ENCODE measurements around the gene ZNF385C. TPM values are rescaled to one million over a fixed set of nuclear protein-coding genes. Genes with fewer than 3 reads are reported as not detected.

The ZNF385C gene
- total and polyA plus RNA-seq, 12 donors = 0.07 to 0.16 (median 0.11) TPM; not detected in 6

DNA sequence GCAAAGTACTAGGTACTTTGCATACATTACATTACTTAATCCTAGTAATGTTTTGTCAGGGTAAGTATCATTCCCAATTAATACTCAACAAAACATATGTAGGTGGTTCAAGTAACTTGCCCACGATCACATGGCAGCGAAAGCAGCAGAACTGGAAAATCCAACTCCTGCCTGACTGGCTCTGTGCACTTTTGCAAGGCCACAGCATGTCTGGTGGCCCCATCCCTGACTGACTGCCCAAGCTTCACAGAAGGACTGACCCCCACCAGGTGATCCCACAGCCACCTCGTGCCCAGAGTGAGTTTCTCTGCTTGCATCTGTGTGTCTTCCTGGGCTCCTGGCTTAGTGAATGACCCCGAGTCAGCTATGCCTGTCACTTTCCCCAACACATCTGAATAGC is 120.3 kb downstream of the ZNF385C start:
- no peak for DNase-seq
- TF ChIP-seq, protein P1, sequence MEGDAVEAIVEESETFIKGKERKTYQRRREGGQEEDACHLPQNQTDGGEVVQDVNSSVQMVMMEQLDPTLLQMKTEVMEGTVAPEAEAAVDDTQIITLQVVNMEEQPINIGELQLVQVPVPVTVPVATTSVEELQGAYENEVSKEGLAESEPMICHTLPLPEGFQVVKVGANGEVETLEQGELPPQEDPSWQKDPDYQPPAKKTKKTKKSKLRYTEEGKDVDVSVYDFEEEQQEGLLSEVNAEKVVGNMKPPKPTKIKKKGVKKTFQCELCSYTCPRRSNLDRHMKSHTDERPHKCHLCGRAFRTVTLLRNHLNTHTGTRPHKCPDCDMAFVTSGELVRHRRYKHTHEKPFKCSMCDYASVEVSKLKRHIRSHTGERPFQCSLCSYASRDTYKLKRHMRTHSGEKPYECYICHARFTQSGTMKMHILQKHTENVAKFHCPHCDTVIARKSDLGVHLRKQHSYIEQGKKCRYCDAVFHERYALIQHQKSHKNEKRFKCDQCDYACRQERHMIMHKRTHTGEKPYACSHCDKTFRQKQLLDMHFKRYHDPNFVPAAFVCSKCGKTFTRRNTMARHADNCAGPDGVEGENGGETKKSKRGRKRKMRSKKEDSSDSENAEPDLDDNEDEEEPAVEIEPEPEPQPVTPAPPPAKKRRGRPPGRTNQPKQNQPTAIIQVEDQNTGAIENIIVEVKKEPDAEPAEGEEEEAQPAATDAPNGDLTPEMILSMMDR (IDR thresholded peaks at IDR 0.05) = no peak
- no peak for TF ChIP-seq POLR2A (IDR thresholded peaks at IDR 0.05)
- Histone ChIP-seq H3K9me3 (replicated peaks in 1 of 3) (no peaks in the 10 kb centered on the region), H3K27me3 (no peaks in the 10 kb centered on the region), H3K4me1 (replicated peaks in 1 of 2) (peaks cover 8 to 34% of the 10 kb centered on the region in 2 donors), H3K4me3 (no peak overlapping the region), H3K27ac (peak overlapping the region in 1 of 5 donors; percentile 10), H3K36me3 (replicated peaks in 1 of 2) (peaks cover 0 to 83% of the 10 kb centered on the region in 2 donors)
- intact Hi-C loops (cut with DNase I) = no loop called here
- WGBS, 4 donors = 81 to 90% (median 88%) methylated on average over 4 of the region's 4 CpGs

DNA sequence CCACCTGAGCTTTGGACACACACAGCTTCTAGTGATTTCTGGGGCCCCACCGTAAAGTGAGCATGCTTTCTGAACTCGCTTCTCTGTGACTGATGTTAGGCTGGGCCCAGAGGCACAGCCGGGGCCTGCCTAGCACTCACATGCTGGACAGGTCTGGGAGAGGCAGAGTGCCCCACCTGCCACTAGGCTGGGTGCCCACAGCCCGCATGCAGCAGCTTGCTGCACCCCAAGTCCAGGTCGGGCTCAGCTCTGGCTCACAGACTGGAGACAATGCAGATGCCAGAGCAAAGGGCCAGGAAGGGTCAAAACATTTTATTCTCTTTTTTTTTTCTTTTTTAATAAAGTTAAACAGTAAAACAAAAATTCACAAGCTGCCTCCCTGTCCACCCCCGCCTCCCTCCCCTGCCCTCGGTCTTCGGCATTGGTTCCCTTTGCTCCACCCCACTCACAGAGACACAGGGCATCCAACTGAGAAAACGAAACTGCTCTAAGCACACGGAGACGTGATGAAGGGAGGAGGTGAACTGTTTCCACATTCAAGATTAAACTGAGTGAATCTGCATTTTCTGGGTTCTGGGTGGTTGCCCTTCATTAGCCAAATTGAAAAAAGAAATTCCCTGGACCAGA is 122.0 kb downstream of the ZNF385C start:
- peak in 5 of 7 donors; percentile 36 to 68 (median 55) for DNase-seq
- peaks cover 11 to 44% of the 10 kb centered on the region in 2 donors for H3K4me1 ChIP-seq (replicated peaks in 1 of 2)

More for the DNA sequence above, 122.0 kb downstream of the ZNF385C start:
- intact Hi-C loops (cut with DNase I) = no loop called here
- Histone ChIP-seq H3K9me3 (replicated peaks in 1 of 3) (no peaks in the 10 kb centered on the region), H3K27me3 (no peaks in the 10 kb centered on the region), H3K4me3 (no peak overlapping the region), H3K36me3 (replicated peaks in 1 of 2) (peaks cover 0 to 91% of the 10 kb centered on the region in 2 donors), H3K27ac (peak overlapping the region; percentile 8 to 80 (median 48))
- WGBS, 4 donors = 49 to 67% (median 53%) methylated on average over 10 to 11 of the region's 11 CpGs
- TF ChIP-seq POLR2A (IDR thresholded peaks at IDR 0.05) = peak in 1 of 2 donors; percentile 38
- TF ChIP-seq, protein P1 (IDR thresholded peaks at IDR 0.05) = no peak

Other genes starting within 250 kb of the ZNF385C start
- gene KLHL11, start 233.1 kb downstream of the ZNF385C start, total RNA-seq = 10 to 100 TPM; 14.7 to 42.9 (median 22.9) TPM
- gene KLHL11, start 233.1 kb downstream of the ZNF385C start, polyA plus RNA-seq = 1 to 10 TPM in 1 of 3 donors, under 1 TPM in 2; 0.17 to 3.2 (median 0.97) TPM
- 100 to 1,000 TPM in 2 of 9 donors, 10 to 100 TPM in 7; 61.8 to 190 (median 74.4) TPM for gene ACLY, start 179.5 kb downstream of the ZNF385C start, total RNA-seq
- 100 to 1,000 TPM in 1 of 3 donors, 10 to 100 TPM in 2; 18.0 to 132 (median 22.7) TPM for gene ACLY, start 179.5 kb downstream of the ZNF385C start, polyA plus RNA-seq
- gene ODAD4, start 167.9 kb downstream of the ZNF385C start, total RNA-seq = 1 to 10 TPM in 1 of 9 donors, under 1 TPM in 7, not detected in 1; 0.39 to 1.4 (median 0.46) TPM
- gene ODAD4, start 167.9 kb downstream of the ZNF385C start, polyA plus RNA-seq = 1 to 10 TPM; 1.2 to 3.5 (median 1.3) TPM
- 10 to 100 TPM; 28.8 to 78.5 (median 69.2) TPM for gene CNP, start 131.7 kb downstream of the ZNF385C start, total RNA-seq
- 10 to 100 TPM; 27.9 to 44.6 (median 34.2) TPM for gene CNP, start 131.7 kb downstream of the ZNF385C start, polyA plus RNA-seq
- 10 to 100 TPM; 44.4 to 96.4 (median 66.2) TPM for gene DNAJC7, start 81.0 kb downstream of the ZNF385C start, total RNA-seq
- gene DNAJC7, start 81.0 kb downstream of the ZNF385C start, polyA plus RNA-seq = 100 to 1,000 TPM; 102 to 148 (median 134) TPM
- gene NKIRAS2, start 78.4 kb downstream of the ZNF385C start, total RNA-seq = 10 to 100 TPM; 22.9 to 56.8 (median 27.5) TPM
- gene NKIRAS2, start 78.4 kb downstream of the ZNF385C start, polyA plus RNA-seq = 10 to 100 TPM; 23.1 to 31.9 (median 31.4) TPM
- gene C17orf113, start 47.9 kb downstream of the ZNF385C start, total RNA-seq = 1 to 10 TPM in 1 of 9 donors, under 1 TPM in 8; 0.14 to 1.1 (median 0.69) TPM
- under 1 TPM; 0.20 to 0.72 (median 0.34) TPM for gene C17orf113, start 47.9 kb downstream of the ZNF385C start, polyA plus RNA-seq
- 10 to 100 TPM; 17.9 to 40.8 (median 31.2) TPM for gene DHX58, start 14.2 kb upstream of the ZNF385C start, total RNA-seq
- 100 to 1,000 TPM in 1 of 3 donors, 10 to 100 TPM in 2; 16.3 to 117 (median 88.0) TPM for gene DHX58, start 14.2 kb upstream of the ZNF385C start, polyA plus RNA-seq
- 100 to 1,000 TPM in 1 of 9 donors, 10 to 100 TPM in 8; 16.0 to 136 (median 53.2) TPM for gene KAT2A, start 22.9 kb upstream of the ZNF385C start, total RNA-seq
- 100 to 1,000 TPM in 2 of 3 donors, 10 to 100 TPM in 1; 23.7 to 671 (median 386) TPM for gene KAT2A, start 22.9 kb upstream of the ZNF385C start, polyA plus RNA-seq
- under 1 TPM in 5 of 9 donors, not detected in 4; 0.14 to 0.27 (median 0.18) TPM for gene HSPB9, start 24.3 kb upstream of the ZNF385C start, total RNA-seq
- gene HSPB9, start 24.3 kb upstream of the ZNF385C start, polyA plus RNA-seq = under 1 TPM in 2 of 3 donors, not detected in 1; 0.20 to 0.72 TPM
- 100 to 1,000 TPM in 8 of 9 donors, 10 to 100 TPM in 1; 96.9 to 216 (median 161) TPM for gene RAB5C, start 56.5 kb upstream of the ZNF385C start, total RNA-seq
- 100 to 1,000 TPM in 2 of 3 donors, 10 to 100 TPM in 1; 55.8 to 206 (median 115) TPM for gene RAB5C, start 56.5 kb upstream of the ZNF385C start, polyA plus RNA-seq
- under 1 TPM in 7 of 9 donors, not detected in 2; 0.14 to 0.41 (median 0.19) TPM for gene KCNH4, start 82.7 kb upstream of the ZNF385C start, total RNA-seq
- gene KCNH4, start 82.7 kb upstream of the ZNF385C start, polyA plus RNA-seq = 1 to 10 TPM in 1 of 3 donors, under 1 TPM in 2; 0.13 to 1.0 (median 0.26) TPM
- gene HCRT, start 87.0 kb upstream of the ZNF385C start, total RNA-seq = not detected
- not detected for gene HCRT, start 87.0 kb upstream of the ZNF385C start, polyA plus RNA-seq
- gene GHDC, start 96.0 kb upstream of the ZNF385C start, total RNA-seq = 100 to 1,000 TPM in 1 of 9 donors, 10 to 100 TPM in 8; 31.6 to 344 (median 71.1) TPM
- gene GHDC, start 96.0 kb upstream of the ZNF385C start, polyA plus RNA-seq = 10 to 100 TPM; 10.5 to 33.9 (median 30.4) TPM
- gene STAT5B, start 177.9 kb upstream of the ZNF385C start, total RNA-seq = 100 to 1,000 TPM in 6 of 9 donors, 10 to 100 TPM in 3; 30.3 to 128 (median 111) TPM
- 10 to 100 TPM; 44.7 to 70.6 (median 58.1) TPM for gene STAT5B, start 177.9 kb upstream of the ZNF385C start, polyA plus RNA-seq
- gene STAT5A, start 190.0 kb upstream of the ZNF385C start, total RNA-seq = 100 to 1,000 TPM in 4 of 9 donors, 10 to 100 TPM in 5; 12.0 to 169 (median 84.2) TPM
- 10 to 100 TPM; 22.6 to 51.4 (median 39.2) TPM for gene STAT5A, start 190.0 kb upstream of the ZNF385C start, polyA plus RNA-seq